ENCODE data around the gene CEP85L.

DNA sequence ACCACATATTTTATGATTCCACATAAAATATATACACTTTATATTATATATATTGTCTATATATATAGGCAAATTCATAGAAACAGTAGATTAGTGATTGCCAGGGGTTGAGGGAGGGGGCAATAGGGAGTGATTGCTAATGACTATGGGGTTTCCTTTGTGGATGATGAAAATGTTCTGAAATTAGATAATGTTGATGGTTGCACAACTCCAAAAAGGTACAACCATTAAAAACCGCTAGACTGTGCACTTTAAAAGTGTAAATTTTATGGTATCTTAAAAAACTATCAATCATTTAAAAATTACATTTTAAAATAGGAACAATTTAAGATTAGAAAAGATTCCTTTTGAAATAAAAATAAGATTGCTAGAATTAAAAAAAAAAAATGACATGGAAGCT lies 23.8 kb upstream of the CEP85L start:
- TF ChIP-seq EZH2 (IDR thresholded peaks at IDR 0.05) (no peak), POLR2AphosphoS5 (IDR thresholded peaks at IDR 0.05; ENCODE audit: low read depth, low read length) (no peak), ZFX (IDR thresholded peaks at IDR 0.05) (no peak), POLR2A (IDR thresholded peaks at IDR 0.05; ENCODE audit: borderline replicate concordance, extremely low read depth, insufficient read depth, insufficient read length) (no peak), RAD21 (IDR thresholded peaks at IDR 0.05; ENCODE audit: low read depth) (no peak), SIN3A (IDR thresholded peaks at IDR 0.05; ENCODE audit: low read depth) (no peak), YY1 (IDR thresholded peaks at IDR 0.05; ENCODE audit: extremely low read depth, insufficient replicate concordance, low read depth, low read length) (no peak), JUND (IDR thresholded peaks at IDR 0.05) (no peak), ELF1 (IDR thresholded peaks at IDR 0.05; ENCODE audit: borderline replicate concordance, low read depth) (no peak), EZH2phosphoT487 (IDR thresholded peaks at IDR 0.05; ENCODE audit: borderline replicate concordance) (no peak), FOSL1 (IDR thresholded peaks at IDR 0.05; ENCODE audit: low read depth) (no peak)
- TF ChIP-seq, protein P1, sequence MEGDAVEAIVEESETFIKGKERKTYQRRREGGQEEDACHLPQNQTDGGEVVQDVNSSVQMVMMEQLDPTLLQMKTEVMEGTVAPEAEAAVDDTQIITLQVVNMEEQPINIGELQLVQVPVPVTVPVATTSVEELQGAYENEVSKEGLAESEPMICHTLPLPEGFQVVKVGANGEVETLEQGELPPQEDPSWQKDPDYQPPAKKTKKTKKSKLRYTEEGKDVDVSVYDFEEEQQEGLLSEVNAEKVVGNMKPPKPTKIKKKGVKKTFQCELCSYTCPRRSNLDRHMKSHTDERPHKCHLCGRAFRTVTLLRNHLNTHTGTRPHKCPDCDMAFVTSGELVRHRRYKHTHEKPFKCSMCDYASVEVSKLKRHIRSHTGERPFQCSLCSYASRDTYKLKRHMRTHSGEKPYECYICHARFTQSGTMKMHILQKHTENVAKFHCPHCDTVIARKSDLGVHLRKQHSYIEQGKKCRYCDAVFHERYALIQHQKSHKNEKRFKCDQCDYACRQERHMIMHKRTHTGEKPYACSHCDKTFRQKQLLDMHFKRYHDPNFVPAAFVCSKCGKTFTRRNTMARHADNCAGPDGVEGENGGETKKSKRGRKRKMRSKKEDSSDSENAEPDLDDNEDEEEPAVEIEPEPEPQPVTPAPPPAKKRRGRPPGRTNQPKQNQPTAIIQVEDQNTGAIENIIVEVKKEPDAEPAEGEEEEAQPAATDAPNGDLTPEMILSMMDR (IDR thresholded peaks at IDR 0.05 in 2 of 3, conservative IDR thresholded peaks at IDR 0.05 in 1 of 3; ENCODE audit: borderline replicate concordance in 1 of 3, insufficient read depth in 1 of 3, low read depth in 2 of 3, low read length in 2 of 3), result no peak
- TF ChIP-seq, protein P2, sequence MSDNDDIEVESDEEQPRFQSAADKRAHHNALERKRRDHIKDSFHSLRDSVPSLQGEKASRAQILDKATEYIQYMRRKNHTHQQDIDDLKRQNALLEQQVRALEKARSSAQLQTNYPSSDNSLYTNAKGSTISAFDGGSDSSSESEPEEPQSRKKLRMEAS (IDR thresholded peaks at IDR 0.05), result no peak
- TF ChIP-seq, protein P3, sequence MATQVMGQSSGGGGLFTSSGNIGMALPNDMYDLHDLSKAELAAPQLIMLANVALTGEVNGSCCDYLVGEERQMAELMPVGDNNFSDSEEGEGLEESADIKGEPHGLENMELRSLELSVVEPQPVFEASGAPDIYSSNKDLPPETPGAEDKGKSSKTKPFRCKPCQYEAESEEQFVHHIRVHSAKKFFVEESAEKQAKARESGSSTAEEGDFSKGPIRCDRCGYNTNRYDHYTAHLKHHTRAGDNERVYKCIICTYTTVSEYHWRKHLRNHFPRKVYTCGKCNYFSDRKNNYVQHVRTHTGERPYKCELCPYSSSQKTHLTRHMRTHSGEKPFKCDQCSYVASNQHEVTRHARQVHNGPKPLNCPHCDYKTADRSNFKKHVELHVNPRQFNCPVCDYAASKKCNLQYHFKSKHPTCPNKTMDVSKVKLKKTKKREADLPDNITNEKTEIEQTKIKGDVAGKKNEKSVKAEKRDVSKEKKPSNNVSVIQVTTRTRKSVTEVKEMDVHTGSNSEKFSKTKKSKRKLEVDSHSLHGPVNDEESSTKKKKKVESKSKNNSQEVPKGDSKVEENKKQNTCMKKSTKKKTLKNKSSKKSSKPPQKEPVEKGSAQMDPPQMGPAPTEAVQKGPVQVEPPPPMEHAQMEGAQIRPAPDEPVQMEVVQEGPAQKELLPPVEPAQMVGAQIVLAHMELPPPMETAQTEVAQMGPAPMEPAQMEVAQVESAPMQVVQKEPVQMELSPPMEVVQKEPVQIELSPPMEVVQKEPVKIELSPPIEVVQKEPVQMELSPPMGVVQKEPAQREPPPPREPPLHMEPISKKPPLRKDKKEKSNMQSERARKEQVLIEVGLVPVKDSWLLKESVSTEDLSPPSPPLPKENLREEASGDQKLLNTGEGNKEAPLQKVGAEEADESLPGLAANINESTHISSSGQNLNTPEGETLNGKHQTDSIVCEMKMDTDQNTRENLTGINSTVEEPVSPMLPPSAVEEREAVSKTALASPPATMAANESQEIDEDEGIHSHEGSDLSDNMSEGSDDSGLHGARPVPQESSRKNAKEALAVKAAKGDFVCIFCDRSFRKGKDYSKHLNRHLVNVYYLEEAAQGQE (IDR thresholded peaks at IDR 0.05; ENCODE audit: low read depth), result no peak

All from HCT116 (cell line).